Measurements from ENCODE around the gene MFSD6.

- TF ChIP-seq CTCF (IDR thresholded peaks at IDR 0.05) (no peak), POLR2A (IDR thresholded peaks at IDR 0.05) (no peak)
Observed at GRCh38 chr2:190524928-190525327, 116.8 kb downstream of the MFSD6 start.

Data from ovary (tissue), 3 donors.